IMR-90 (cell line): ENCODE measurements around the gene RAD17. TPM values are rescaled to one million over a fixed set of nuclear protein-coding genes. Genes with fewer than 3 reads are reported as not detected.

Experiments
- ATAC-seq: fragments of 200-7000 bp; cut with Tn5 transposase; 2 replicates; pipeline ENCODE4 v1.9.1; 2020; ENCODE audit warnings: low read depth, mild to moderate bottlenecking, moderate library complexity
- BruUV-seq: library from RNA; stranded (reverse); fragments of 400-500 nt; replicated peaks from 2 replicates; lab custom pipeline; 2021; lab: Mats Ljungman, UMichigan
- CTCF ChIA-PET: fragments of 300-600 bp; formaldehyde crosslinking; extraction: SDS; loops from one replicate; lab custom pipeline; 2021; ENCODE audit warnings: antibody characterized with exemption; lab: Yijun Ruan, JAX
- POLR2A ChIA-PET: fragments of 300-600 bp; sonication (Branson Sonifier 250); formaldehyde crosslinking; loops from one replicate; lab custom pipeline; 2022; ENCODE audit warnings: antibody characterized with exemption; ENCODE audit not compliant: unreplicated experiment; lab: Charles Lee
- DNase-seq: peaks from one replicate; pipeline ENCODE4 v3.0.0; 2013
- H2AFZ ChIP-seq: replicated peaks from 2 replicates; pipeline ENCODE3; 2013; ENCODE audit warnings: low read length, mild to moderate bottlenecking; ENCODE audit not compliant: poor library complexity
- H2AK5ac ChIP-seq: 2 replicates; pipeline ENCODE4 v1.6.1; 2013; ENCODE audit warnings: low read depth, low read length, inconsistent platforms
- H2AK9ac ChIP-seq: replicated peaks from 2 replicates; pipeline ENCODE3; 2013; ENCODE audit warnings: mild to moderate bottlenecking, low read depth, low read length, moderate library complexity; ENCODE audit not compliant: poor library complexity
- H2BK120ac ChIP-seq: 2 replicates; pipeline ENCODE4 v1.6.1; 2013; ENCODE audit warnings: low read depth, low read length, inconsistent platforms
- H2BK15ac ChIP-seq: 3 replicates; pipeline ENCODE4 v1.6.1; 2013; ENCODE audit warnings: low read depth, low read length, inconsistent platforms
- H2BK20ac ChIP-seq: 2 replicates; pipeline ENCODE4 v1.6.1; 2013; ENCODE audit warnings: low read depth, mild to moderate bottlenecking, inconsistent platforms, low read length, moderate library complexity
- H2BK5ac ChIP-seq: 2 replicates; pipeline ENCODE4 v1.6.1; 2013; ENCODE audit warnings: mild to moderate bottlenecking, low read depth, low read length, inconsistent platforms; ENCODE audit not compliant: poor library complexity, severe bottlenecking
- H3K14ac ChIP-seq: replicated peaks from 2 replicates; pipeline ENCODE4 v1.6.1; 2013; ENCODE audit warnings: low read depth, low read length, inconsistent platforms
- H3K18ac ChIP-seq: 2 replicates; pipeline ENCODE4 v1.6.1; 2013; ENCODE audit warnings: low read depth, low read length, control low read depth
- H3K23ac ChIP-seq: 2 replicates; pipeline ENCODE4 v1.6.1; 2013; ENCODE audit warnings: low read depth, low read length, inconsistent platforms
- H3K27ac ChIP-seq: 2 replicates; pipeline ENCODE4 v1.5.1; 2013; ENCODE audit warnings: mild to moderate bottlenecking, control low read depth, low read length; ENCODE audit not compliant: insufficient read depth
- H3K27me3 ChIP-seq: 2 replicates; pipeline ENCODE4 v1.6.1; 2013; ENCODE audit warnings: low read length; ENCODE audit not compliant: control insufficient read depth, insufficient read depth
- H3K36me3 ChIP-seq: 2 replicates; pipeline ENCODE4 v1.6.1; 2013; ENCODE audit warnings: low read length, mixed read lengths; ENCODE audit not compliant: control insufficient read depth, insufficient read depth
- H3K4ac ChIP-seq: 2 replicates; pipeline ENCODE4 v1.6.1; 2013; ENCODE audit warnings: low read depth, low read length, inconsistent platforms
- H3K4me1 ChIP-seq: 2 replicates; pipeline ENCODE4 v1.6.1; 2013; ENCODE audit warnings: low read length, mixed read lengths; ENCODE audit not compliant: control insufficient read depth, insufficient read depth
- H3K4me2 ChIP-seq: 2 replicates; pipeline ENCODE4 v1.6.1; 2013; ENCODE audit warnings: low read depth, mild to moderate bottlenecking, control low read depth, low read length, moderate library complexity
- H3K4me3 ChIP-seq: 2 replicates; pipeline ENCODE4 v1.5.1; 2013; ENCODE audit warnings: low read depth, mild to moderate bottlenecking, control low read depth, low read length, moderate library complexity; ENCODE audit not compliant: insufficient read depth
- H3K56ac ChIP-seq: 2 replicates; pipeline ENCODE4 v1.6.1; 2013; ENCODE audit warnings: low read length, inconsistent platforms; ENCODE audit not compliant: insufficient read depth; ENCODE audit errors: extremely low read depth
- H3K79me1 ChIP-seq, 2 experiments: 2 replicates each; pipeline ENCODE4 v1.6.1; 2013; ENCODE audit warnings: low read length in 2 of 2, inconsistent platforms in 1 of 2, low read depth in 1 of 2
- H3K9ac ChIP-seq: 2 replicates; pipeline ENCODE4 v1.6.1; 2013; ENCODE audit warnings: low read depth, low read length, control low read depth
- H3K9me1 ChIP-seq: 2 replicates; pipeline ENCODE4 v1.6.1; 2013; ENCODE audit warnings: low read length, inconsistent platforms; ENCODE audit not compliant: insufficient read depth
- H3K9me3 ChIP-seq: 2 replicates; pipeline ENCODE4 v1.6.1; 2013; ENCODE audit warnings: low read length; ENCODE audit not compliant: control insufficient read depth, insufficient read depth
- H4K20me1 ChIP-seq: 2 replicates; pipeline ENCODE4 v1.6.1; 2013; ENCODE audit warnings: low read length, inconsistent platforms; ENCODE audit not compliant: insufficient read depth
- H4K5ac ChIP-seq: 2 replicates; pipeline ENCODE4 v1.6.1; 2013; ENCODE audit warnings: mild to moderate bottlenecking, low read depth, low read length, control low read depth
- H4K8ac ChIP-seq, 2 experiments: 2 replicates each; pipeline ENCODE4 v1.6.1; 2013; ENCODE audit warnings: low read depth in 2 of 2, low read length in 2 of 2, control low read depth in 1 of 2, inconsistent platforms in 1 of 2
- H4K91ac ChIP-seq: 2 replicates; pipeline ENCODE4 v1.6.1; 2013; ENCODE audit warnings: low read depth, low read length, inconsistent platforms; ENCODE audit not compliant: insufficient read depth
- WGBS, 2 experiments: methylation state at CpG; one replicate each; pipeline versions ENCODE4 v1.1.5 to v1.1.7; 2013; ENCODE audit warnings: missing lambda C conversion rate in 2 of 2; ENCODE audit not compliant: insufficient read length in 1 of 2; ENCODE audit errors: extremely low coverage in 2 of 2; 5-methylcytosine and 5-hydroxymethylcytosine counted together
- dilution Hi-C: fragments of 300-500 bp; cut with HindIII; formaldehyde crosslinking; loops from one replicate; pipeline ENCODE4 v1.14.3; 2018; ENCODE audit warnings: low sequenced_read_pairs; ENCODE audit not compliant: unreplicated experiment
- in situ Hi-C: fragments of 300-500 bp; cut with MboI; formaldehyde crosslinking; loops from 3 replicates; pipeline ENCODE4 v1.14.3; 2019; ENCODE audit warnings: low sequenced_read_pairs, inconsistent platforms, mixed read lengths
- intact Hi-C: fragments of 100-400 bp; cut with micrococcal nuclease; formaldehyde crosslinking; loops from 2 replicates; pipeline ENCODE4 v1.10.0; 2022
- polyA plus RNA-seq, 3 experiments: library from polyadenylated mRNA; depleted of rRNA; stranded (reverse); fragments of >200 nt; gene quantifications; 2 replicates each; pipeline ENCODE4 v1.2.3, GENCODE V29; 2012; ENCODE audit warnings: low replicate concordance in 1 of 3
- total RNA-seq: library from RNA; depleted of rRNA; stranded (reverse); fragments of >200 nt; gene quantifications from 2 replicates; pipeline ENCODE4 v1.2.3, GENCODE V29; 2012
- TF ChIP-seq, protein P1 (sequence below): fragments of 150-350 bp; IDR thresholded peaks from 2 replicates; pipeline ENCODE4 v1.6.1; 2017; ENCODE audit warnings: mild to moderate bottlenecking, antibody characterized with exemption, low read length, low read depth
- TF ChIP-seq, protein P2 (sequence below): conservative IDR thresholded peaks from 2 replicates; pipeline ENCODE4 v1.5.1; 2012; ENCODE audit warnings: mild to moderate bottlenecking, low read depth, low read length, improper control_type of control experiment

Gene RAD17
- total and polyA plus RNA-seq, 2 of the 4 experiments (the other 2 are of a cell fraction): 10.9 to 11.4 TPM

DNA sequence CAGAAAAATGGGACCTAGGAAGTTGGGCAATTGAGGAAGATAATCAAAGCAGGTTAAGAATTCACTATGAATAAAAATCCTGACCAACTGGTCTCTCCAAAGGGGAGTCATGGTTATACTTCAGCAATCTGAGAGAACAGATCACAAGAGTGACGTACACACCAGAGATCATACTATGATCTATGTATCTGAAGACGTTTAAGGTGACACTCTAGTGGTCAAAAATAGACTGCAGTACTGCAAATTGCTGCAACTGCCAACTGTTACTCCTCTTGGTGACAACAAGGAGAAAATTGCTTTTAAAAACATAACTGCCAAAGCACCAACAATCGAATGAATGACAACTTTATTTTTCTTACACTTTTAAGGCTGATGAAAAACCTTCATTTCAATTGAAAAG is 5.2 kb upstream of the RAD17 start:
- peaks cover 23% of the 10 kb centered on the region for H3K36me3 ChIP-seq
- H3K79me1 ChIP-seq: peaks cover 26 to 48% of the 10 kb centered on the region in 2 experiments
- no peak overlapping the region for H4K5ac ChIP-seq
- H3K9me3 ChIP-seq: no peaks in the 10 kb centered on the region
- no TSS peak for BruUV-seq
- H2BK15ac ChIP-seq: no peak overlapping the region
- H3K4ac ChIP-seq: no peak overlapping the region
- H3K27me3 ChIP-seq: no peaks in the 10 kb centered on the region
- peak; percentile 7 for DNase-seq
- H3K14ac ChIP-seq: no peak overlapping the region
- no peak overlapping the region for H4K91ac ChIP-seq
- H3K27ac ChIP-seq: no peak overlapping the region
- H3K9ac ChIP-seq: no peak overlapping the region
- H4K20me1 ChIP-seq: peaks cover 28% of the 10 kb centered on the region; the same call in 1 of the 2 replicates
- no peaks in the 10 kb centered on the region; the same call in 1 of the 2 replicates for H3K9me1 ChIP-seq
- no peak overlapping the region for H2AK9ac ChIP-seq
- no peak overlapping the region for H2AK5ac ChIP-seq
- H3K18ac ChIP-seq: no peak overlapping the region
- H3K4me2 ChIP-seq: no peak overlapping the region
- no peak overlapping the region for H2BK20ac ChIP-seq
- no peaks in the 10 kb centered on the region; the same call in 1 of the 2 replicates for H3K4me1 ChIP-seq
- in situ Hi-C loops: no loop called here
- TF ChIP-seq, protein P1, sequence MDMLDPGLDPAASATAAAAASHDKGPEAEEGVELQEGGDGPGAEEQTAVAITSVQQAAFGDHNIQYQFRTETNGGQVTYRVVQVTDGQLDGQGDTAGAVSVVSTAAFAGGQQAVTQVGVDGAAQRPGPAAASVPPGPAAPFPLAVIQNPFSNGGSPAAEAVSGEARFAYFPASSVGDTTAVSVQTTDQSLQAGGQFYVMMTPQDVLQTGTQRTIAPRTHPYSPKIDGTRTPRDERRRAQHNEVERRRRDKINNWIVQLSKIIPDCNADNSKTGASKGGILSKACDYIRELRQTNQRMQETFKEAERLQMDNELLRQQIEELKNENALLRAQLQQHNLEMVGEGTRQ: no peak
- TF ChIP-seq, protein P2, sequence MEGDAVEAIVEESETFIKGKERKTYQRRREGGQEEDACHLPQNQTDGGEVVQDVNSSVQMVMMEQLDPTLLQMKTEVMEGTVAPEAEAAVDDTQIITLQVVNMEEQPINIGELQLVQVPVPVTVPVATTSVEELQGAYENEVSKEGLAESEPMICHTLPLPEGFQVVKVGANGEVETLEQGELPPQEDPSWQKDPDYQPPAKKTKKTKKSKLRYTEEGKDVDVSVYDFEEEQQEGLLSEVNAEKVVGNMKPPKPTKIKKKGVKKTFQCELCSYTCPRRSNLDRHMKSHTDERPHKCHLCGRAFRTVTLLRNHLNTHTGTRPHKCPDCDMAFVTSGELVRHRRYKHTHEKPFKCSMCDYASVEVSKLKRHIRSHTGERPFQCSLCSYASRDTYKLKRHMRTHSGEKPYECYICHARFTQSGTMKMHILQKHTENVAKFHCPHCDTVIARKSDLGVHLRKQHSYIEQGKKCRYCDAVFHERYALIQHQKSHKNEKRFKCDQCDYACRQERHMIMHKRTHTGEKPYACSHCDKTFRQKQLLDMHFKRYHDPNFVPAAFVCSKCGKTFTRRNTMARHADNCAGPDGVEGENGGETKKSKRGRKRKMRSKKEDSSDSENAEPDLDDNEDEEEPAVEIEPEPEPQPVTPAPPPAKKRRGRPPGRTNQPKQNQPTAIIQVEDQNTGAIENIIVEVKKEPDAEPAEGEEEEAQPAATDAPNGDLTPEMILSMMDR: peak; percentile 17; the same call in 1 of the 2 replicates
- intact Hi-C loops: loop anchor here (10.0 kb wide), 1 partner anchor 170 kb away; no protein-coding TSS in a partner anchor
- no peak overlapping the region for H3K56ac ChIP-seq
- ChIA-PET CTCF (no interaction called here), POLR2A (interaction anchor here (0.6 kb wide), 1 partner anchor 34 kb away, joined by 3 read pairs; no protein-coding TSS in a partner anchor)
- no peak overlapping the region for H3K4me3 ChIP-seq
- H2BK120ac ChIP-seq: no peak overlapping the region
- dilution Hi-C loops: no loop called here
- H3K23ac ChIP-seq: no peak overlapping the region
- no peak overlapping the region for H2BK5ac ChIP-seq
- ATAC-seq: no peak
- H4K8ac ChIP-seq: no peak overlapping the region
- WGBS, 2 experiments: 100% methylated on average over 1 of the region's 3 CpGs; no CpG with 5 or more reads in 1 of the 2 experiments
- no peak overlapping the region for H2AFZ ChIP-seq
